ENCODE data around the gene SH3PXD2A.
A peak's percentile ranks its signal among the peaks of the same experiment; 100 is the strongest.

GRCh38 chr10:103667356-103667755, 188.0 kb downstream of the SH3PXD2A start:
- TF ChIP-seq MAZ (IDR thresholded peaks at IDR 0.05; ENCODE audit: borderline replicate concordance, low read depth, low read length) (no peak), CTCF (conservative IDR thresholded peaks at IDR 0.05; ENCODE audit: low read depth, low read length) (no peak), MAFK (IDR thresholded peaks at IDR 0.05; ENCODE audit: low read depth, low read length) (no peak), RFX5 (IDR thresholded peaks at IDR 0.05; ENCODE audit: low read depth, low read length) (no peak), POLR2A (IDR thresholded peaks at IDR 0.05; ENCODE audit: low read depth, low read length) (0 out of 2 replicates have a peak, but pooled peaks have one; percentile 19)
